ENCODE results near the gene LEMD3.
A peak's percentile ranks its signal among the peaks of the same experiment; 100 is the strongest.

LEMD3 gene

DNA sequence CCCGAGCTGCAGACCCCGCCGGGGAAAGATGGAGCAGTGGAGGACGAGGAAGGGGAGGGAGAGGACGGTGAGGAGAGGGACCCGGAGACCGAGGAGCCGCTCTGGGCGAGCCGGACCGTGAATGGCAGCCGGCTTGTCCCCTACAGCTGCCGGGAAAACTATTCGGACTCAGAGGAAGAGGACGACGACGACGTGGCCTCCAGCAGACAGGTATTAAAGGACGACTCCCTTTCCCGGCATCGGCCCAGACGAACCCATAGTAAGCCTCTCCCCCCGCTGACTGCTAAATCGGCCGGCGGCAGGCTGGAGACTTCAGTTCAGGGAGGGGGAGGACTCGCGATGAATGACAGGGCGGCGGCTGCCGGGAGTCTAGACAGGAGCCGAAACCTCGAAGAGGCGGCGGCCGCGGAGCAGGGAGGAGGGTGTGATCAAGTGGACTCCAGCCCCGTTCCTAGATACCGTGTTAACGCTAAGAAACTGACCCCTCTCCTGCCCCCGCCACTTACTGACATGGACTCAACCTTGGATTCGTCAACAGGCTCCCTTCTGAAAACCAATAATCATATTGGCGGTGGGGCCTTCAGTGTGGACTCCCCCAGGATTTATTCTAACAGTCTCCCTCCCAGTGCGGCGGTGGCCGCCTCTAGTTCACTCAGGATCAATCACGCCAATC is 962 bp downstream of the LEMD3 start:
- peak; percentile 75 for DNase-seq

DNA sequence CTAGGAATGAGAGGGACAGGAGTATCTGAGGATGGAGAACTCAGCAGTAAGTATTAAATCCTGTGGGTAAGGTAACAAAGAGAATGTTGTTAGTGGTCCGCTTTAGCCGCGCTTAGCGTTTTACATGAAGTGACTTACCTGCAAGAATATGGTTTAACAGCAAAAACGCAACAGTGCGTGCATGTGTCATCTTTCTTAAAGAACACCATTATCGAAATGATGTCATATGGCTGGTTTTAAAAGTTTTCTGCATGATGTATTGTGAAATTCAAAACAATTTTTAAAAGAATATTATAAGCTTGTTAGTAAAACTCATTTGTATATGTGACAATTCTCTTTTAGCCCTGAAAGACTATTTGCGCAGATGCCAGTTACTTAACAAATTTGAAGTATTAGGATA is 1.7 kb downstream of the LEMD3 start:
- DNase-seq, result no peak

DNA sequence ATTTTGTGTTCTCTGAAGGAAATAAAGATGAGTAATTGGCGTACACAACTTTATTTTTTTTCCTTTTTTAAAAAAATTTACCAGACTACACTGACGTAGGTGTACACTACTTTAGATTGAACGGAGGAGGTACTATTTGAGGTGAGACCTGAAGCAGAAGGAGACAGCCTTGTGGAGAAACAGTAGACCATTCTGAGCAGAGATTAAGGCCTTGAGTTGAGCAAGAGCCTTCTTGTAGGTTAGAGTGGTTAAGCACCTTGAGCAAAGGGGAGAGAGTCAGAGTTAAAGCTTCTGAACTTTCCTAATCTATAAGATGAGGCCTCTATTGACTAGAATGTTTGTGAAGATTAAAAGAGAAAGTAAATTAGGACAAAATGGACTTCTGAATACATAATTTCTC is 2.5 kb downstream of the LEMD3 start:
- DNase-seq, result peak; percentile 33

DNA sequence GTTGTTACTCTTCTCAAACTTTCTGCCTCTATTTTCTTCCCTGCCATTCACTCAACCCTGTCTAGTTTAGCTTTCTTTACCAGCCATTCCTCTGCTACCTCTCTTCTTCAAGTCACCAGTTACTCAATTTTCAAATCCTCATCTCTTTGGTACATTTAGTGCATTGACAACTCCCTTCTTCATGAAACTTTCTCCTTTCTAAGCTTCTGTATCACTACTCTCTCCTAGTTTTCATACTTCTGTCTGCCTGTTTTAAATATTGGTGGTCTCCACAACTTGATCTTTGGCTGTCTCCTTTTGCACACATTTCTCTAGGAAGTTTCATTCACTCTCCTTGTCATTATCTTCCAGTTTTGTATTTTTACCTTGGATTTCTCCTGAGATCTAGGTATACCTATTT is 6.0 kb downstream of the LEMD3 start:
- DNase-seq, result no peak

DNA sequence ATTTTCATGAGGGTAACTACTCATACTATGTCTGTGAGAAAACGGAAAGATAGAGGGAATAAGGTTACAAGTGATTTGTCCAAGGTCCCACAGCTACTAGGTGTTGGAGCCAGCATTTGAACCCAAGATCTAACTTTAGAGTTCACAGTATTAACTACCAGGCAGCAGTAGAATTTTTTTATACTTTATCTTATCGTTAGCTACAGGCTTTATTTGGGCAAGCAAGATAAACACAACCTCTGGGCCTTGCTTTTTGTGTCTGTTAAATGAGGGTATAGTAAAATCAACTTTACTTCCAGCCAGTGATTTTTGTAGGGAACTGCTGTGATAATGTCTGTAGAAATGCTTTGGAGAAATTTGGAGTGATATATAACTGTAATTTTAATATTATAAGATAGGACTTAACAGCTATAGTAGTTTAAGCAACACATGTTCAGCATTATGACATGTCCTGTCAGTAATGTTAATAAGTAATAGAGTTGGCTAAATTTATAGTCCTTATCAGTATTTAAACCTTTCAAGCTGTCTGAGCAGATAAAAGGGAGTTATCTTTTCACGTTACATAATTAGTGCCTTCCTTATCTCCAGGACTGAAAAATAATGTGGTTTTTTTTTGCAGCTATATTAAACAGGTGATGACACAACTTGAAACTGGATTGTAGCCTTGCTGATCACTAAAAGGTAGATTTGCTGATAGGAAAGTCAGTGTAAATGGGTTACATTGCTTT is 12.8 kb downstream of the LEMD3 start:
- DNase-seq, result no peak

DNA sequence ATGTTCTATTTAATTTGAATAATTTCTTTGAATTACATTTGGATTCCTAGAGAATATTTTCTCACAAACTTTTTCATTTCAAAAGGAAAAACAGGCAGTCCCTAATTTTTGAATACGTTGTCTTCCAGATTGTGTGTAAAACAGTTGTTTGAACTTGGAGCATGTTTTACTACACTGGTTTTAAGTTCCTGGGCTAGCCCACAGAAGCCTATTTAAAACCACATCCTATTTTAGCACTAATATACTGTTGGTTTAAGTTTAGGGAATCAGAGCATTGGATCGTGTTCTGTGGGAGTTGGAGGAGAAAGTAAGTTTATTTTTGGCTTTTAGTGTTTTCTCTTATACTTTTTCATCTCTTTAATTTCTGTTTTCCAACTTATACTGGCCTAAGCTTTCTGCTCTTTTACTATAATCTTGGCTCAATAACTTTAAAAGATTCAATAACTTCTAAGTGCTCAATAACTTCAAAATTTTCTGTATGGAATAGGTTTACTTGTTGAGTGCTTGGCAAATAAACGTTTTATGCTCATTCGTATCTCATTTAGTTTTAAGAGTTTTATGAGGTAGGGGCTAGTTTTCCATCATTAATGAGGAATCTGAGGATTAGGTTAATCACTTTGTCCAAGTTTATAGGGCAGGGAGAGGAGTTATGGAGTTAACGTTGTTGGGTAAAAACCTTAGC is 14.9 kb downstream of the LEMD3 start:
- DNase-seq, result no peak

DNA sequence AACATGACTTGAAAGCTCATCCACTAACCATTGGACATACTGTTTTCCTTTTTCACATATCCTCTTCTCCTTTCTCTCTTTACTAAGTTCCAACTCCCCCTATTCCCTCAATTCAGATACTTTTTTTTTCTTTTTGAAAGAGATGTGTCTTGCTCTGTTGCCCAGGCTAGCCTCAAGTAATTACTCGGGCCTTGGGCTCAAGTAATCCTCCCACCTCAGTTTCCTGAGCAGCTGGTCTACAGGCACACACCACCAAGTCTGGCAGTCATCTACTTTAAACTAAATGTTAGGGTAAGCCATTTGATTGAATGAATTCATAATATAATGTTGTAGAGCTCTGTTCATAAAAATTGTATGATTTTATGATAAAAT is 15.5 kb downstream of the LEMD3 start:
- no peak for DNase-seq

DNA sequence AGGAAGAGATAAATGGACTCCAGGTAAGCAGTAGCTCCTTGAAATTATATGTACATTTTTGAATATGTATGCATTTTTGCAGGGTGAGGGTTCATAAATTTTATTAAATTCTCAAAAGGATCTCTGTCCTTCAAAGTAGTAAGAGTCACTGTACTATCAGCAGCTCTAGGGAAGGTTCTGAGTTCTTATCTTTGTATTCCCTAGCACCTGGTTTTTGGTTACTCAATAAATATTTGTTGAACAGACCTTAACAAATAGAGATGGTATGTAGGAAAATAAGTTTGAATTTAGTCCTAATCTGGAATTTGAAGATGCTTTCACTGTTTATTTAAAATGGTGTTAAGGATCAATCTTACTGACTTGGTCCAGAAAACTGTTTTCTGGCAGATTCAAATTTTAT is 18.3 kb downstream of the LEMD3 start:
- no peak for DNase-seq

DNA sequence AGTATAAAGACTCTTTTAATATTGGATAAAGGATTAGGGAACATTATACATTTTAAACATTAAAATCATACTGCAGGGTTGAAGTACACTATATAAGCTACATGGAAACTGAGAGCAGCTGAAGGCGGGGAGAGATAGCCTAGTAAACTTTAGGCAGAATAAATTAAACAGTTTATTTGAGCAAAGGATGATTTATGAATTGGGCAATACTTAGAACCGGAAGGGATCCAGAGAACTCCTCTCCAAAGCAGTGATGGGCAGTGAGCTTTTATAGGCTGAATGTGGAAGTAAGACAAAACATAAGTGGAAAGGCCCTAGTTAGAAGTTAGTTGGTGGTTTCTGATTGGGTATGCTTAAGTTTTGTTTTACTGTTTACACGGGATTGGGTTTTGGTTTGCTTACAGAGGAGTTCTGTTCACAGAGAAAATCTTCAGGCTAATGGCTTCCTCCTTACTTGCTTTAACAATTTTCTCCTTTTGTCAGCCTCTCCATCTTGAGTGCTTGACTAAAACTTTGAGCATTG is 18.9 kb downstream of the LEMD3 start:
- DNase-seq, result no peak

DNA sequence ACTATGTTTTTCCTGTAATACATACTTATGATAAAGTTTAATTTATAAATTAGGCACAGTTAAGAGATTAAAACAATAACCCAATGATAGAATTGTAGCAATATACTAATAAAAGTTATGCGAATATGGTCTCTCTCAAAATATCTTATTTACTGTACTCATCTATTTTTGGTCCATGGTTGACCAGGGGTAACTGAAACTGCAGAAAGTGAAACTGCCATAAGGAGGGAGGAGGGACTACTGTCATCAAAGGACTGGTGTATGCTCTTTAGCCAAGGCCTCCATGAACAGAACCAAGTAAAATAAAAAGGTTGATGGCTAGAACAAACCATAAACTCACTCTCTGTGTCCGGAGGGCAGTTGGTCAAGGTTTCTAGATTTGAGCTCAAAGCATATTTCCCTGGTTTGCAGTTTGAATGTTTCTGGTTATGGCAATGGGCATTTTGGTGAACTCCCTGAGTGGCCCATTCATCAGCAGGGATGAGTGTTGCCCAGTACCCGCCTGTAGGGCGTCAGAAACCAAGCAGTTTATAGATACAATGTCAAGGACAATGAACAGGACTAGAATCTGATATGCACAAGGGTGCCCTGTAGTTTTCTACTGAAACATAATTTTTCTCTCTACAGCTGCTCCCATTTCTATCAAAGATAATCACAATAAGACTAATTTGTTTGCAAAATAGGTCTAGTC is 19.8 kb downstream of the LEMD3 start:
- DNase-seq, result no peak

DNA sequence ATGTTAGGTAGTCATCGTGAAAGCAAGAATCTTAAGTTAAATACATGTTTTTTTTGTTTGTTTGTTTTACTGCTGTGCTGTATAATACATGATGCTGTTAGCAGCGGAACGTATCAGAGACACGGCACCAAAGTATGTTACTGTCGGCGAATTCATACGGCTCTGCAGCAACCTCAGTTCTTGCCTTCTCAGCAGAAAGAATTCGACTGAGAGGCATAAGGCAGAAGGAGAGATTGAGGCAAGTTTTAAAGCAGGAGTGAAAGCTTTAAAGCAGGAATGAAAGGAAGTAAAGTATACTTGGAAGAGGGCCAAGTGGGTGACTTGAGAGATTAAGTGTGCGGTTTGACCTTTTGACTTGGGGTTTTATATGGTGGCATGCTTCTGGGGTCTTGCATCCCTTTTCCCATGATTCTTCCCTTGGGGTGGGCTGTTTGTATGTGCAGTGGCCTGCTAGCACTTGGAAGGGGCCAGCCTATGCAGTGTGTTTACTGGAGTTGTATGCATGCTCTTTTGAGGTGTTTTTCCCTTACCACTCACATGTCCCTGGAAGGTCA is 23.7 kb downstream of the LEMD3 start:
- no peak for DNase-seq

DNA sequence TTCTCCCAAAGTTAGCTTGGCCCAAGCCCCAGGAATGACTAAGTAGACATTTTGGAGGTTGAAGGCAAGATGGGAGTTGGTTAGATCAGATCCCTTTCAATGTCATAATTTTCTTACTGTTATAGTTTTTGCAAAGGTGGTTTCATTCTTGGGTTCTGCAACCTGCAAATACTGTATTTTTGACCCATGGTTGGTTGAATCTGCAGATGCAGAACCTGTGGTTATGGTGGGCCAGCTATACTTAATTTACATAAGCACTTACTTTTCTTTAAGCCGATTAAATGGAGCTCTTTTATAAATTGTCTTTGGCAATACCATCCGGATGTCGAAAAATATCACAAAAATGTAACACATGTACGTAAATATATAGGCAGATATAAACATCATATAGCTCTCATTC is 25.6 kb downstream of the LEMD3 start:
- DNase-seq, result no peak

DNA sequence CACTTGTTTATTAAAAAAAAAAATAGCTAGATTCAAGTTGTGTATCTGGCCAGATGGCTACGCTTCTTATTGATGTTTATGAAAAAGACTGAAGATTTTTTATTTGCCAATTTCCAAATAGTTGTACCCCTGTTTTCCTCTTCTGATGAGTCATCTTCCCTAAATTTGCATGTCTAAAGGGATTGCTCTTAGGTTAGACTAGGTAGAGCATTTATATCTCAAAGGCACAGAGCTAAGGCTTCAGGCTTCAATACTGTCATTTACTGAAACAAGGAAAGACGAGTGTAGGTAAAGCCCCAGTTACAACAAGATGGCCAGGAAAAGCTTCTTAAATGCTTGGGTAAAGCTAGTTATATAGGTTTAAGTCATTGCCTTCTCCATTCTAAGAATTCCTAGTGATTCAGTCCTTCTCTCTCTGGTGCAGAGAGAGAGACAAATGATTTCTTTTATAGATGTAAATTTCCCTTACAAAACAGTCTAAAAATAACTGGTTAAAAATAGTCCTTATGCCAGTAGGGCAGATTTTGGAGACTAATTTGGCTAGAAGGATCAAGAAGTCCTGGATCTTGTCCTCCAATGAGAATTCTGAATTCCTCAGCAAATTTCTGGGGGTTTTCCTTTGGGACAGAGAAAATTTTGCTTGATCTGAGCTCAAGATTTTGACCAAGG is 26.1 kb downstream of the LEMD3 start:
- no peak for DNase-seq

DNA sequence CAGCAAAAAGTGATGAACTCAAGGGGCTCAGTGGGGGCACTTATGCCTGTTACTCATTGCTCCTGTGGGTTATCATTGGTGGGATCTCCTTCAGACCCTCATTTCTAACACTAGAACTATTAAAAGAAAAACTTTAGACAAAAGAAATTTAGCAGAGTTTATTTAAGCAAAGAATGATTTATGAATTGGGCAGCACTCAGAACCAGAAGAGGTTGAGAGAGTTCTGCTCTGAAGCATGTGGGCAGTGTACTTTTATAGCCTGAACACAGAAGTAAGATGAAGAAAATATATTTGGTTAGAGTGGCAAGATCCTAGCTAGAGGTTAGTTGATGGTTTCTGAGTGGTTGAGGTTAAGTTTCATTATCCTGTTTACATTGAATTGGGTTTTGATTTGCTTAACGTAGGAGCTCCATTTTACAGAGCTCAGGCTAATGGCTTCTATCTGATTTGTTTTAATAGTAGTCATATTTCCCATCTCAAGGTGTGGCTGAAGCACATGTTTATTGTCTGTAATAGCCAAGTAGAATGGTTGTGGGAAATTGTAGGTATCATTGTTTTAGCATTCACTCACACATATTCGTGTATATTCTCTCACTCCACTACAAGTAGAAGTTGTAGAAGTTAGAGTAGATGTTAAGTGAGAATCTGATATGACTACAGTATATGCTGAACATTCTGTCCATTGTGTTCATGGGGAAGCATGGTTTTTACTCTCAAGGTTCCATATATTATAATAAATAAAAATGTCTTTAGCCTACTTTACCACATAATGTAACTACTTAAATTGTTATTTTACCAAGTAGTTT is 27.6 kb downstream of the LEMD3 start:
- no peak for DNase-seq

DNA sequence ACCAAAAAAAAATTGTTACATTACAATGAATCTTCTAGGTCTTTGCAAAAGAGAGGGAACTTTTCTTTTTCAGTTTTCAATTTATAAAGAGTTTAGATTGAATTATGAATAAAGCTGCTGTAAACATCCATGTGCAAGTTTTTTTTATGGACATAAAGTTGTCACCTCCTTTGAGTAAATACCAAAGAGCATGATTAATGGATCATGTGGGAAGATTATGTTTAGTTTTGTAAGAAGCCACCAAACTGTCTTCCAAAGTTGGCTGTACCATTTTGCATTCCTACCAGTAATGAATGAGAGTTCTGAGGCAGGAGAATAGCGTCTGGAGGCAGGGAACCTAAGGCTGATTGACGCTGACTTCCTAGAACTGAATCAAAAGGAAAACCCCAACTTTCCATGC is 30.2 kb downstream of the LEMD3 start:
- no peak for DNase-seq

DNA sequence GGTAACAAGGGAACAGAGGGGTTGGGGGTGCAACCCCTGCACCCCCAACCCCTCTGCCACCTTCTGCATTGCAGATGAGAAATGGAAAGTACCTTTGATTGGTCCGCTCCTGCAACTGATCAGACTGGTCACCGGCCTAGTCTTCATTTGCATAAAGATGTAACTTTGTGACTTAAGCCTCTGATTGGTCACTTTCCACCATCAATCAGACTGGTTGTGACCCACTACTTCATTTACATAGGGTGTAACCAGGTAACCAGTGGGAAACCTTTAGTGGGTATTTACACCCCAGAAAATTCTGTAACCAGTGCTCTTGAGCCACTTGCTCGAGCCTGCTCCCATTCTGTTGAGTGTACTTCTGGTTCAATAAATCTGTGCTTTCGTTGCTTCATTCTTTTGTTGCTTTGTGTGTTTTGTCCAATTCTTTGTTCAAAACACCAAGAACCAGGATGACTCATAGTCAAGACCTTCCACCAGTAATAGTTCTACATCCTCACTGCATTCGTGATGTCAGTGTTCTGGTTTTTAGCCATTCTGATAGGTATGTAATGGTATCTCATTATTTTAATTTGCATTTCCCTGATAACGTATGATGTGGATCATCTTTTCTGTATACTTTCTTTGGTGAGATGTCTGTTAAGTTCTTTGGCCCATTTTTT is 30.8 kb downstream of the LEMD3 start:
- DNase-seq, result no peak

DNA sequence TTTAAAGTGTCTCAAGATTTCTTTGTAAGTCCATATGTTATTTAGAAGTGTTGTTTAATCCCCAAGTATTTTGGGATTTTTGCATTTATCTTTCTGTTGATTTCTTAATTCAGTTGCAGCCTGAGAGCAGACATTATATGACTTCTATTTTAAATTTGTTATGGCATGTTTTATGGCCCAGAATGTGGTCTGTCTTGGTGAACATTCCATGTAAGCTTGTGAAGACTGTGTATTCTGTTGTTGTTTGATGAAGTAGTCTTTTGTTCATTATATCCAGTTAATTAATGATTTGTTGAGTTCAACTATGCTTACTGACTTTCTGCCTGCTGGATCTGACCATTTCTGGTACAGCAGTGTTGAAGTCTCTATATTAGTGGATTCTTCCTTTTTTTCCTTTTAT is 34.0 kb downstream of the LEMD3 start:
- no peak for DNase-seq

DNA sequence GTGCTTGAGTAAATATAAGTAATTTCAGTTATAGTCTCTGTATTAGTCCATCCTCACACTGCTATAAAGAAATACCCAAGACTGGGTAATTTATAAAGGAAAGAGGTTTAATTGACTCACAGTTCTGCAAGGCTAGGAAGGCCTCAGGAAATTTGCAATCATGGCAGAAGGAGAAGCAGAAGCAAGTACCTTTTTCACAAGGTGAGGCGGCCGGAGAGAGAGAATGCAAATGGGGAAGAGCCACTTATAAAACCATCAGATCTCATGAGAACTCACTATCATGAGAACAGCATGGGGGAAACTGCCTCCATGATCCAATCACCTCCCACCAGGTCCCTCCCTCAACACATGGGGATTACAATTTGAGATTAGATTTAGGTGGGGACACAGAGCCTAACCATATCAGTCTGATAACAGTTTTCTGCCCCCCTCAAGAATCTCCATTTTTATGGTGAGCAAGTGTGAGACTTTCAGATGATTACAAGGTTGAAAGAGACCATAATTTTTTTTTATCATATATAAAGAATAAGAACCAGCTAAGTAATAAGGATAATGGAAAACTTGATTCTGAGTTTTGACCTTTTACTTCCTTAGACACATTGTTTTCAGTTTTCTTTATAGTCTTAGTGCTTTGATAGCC is 35.6 kb downstream of the LEMD3 start:
- DNase-seq, result no peak

DNA sequence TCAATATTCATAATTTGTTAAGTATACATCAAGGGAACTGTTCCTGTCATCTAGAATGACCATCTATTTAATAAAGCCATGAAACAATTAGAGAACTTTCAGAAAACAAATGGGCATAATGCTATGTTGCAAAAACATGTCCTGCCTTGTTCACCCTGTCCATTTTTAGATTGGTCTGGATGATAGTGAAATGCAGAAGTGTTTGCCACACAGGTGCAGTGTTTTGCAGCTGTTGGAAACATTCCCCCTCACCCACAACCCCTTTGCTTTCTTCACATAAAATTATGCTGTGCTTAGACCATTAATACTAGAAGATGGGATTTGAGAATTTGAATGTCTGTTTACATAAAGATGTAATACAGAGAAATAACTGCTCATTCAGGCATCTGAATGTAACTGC is 36.5 kb downstream of the LEMD3 start:
- DNase-seq, result no peak

DNA sequence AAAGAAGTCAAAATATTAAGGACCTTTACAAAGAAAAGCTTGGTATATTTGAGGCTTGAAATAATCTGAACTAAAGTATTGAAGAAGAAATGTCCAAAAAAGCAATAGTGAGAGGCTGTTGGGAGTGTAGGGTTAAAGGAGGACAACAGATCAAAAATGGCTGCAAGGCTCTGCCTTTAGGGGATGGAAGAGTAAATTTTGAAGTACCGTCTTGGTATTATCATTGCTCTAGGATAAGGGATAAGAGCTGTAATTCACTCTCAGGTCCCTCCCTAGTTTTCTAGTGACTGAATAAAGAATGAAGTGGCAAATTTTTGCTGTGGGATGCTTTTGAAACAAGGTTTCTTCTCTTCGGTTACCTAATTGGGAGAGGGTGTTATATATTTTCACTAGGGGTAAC is 38.7 kb downstream of the LEMD3 start:
- DNase-seq, result no peak

All from CD4-positive, alpha-beta T cell treated with Interleukin-12 subunit alpha and Interleukin-12 subunit beta, for 1 hour (primary cell).